Renal cortical epithelial cell (primary cell): Measurements from ENCODE around the gene AUTS2. TPM values are rescaled to one million over a fixed set of nuclear protein-coding genes. Genes with fewer than 3 reads are reported as not detected.
A peak's percentile ranks its signal among the peaks of the same experiment; 100 is the strongest.

Experiments used
- DNase-seq: peaks from one replicate; pipeline ENCODE4 v3.0.0-alpha.2; 2011; ENCODE audit warnings: low read depth
- total RNA-seq: library from RNA; depleted of rRNA; stranded (reverse); fragments of >200 nt; gene quantifications from 2 replicates; pipeline ENCODE4 v1.2.3, GENCODE V29; 2014

The AUTS2 gene
- total RNA-seq, 1 donor from 2014 or later: 3.2 TPM

GRCh38 chr7:69818636-69819332 lies 220.5 kb downstream of the AUTS2 start:
- no peak for DNase-seq

GRCh38 chr7:69819333-69819705 lies 221.0 kb downstream of the AUTS2 start:
- no peak for DNase-seq

- no peak for DNase-seq
Observed at GRCh38 chr7:69820479-69821192, 222.4 kb downstream of the AUTS2 start.

- no peak for DNase-seq
Observed at GRCh38 chr7:69822386-69822785, 224.1 kb downstream of the AUTS2 start.

- DNase-seq: no peak
Observed at GRCh38 chr7:69823151-69823744, 225.0 kb downstream of the AUTS2 start.

GRCh38 chr7:69825113-69825972 lies 227.1 kb downstream of the AUTS2 start:
- DNase-seq: no peak

GRCh38 chr7:69826283-69826682 lies 228.0 kb downstream of the AUTS2 start:
- no peak for DNase-seq

GRCh38 chr7:69827140-69827539 lies 228.9 kb downstream of the AUTS2 start:
- no peak for DNase-seq

- DNase-seq: no peak
Observed at GRCh38 chr7:69827558-69827957, 229.3 kb downstream of the AUTS2 start.

GRCh38 chr7:69832356-69832755 lies 234.1 kb downstream of the AUTS2 start:
- DNase-seq: peak; percentile 21

- DNase-seq: no peak
Observed at GRCh38 chr7:69833964-69834363, 235.7 kb downstream of the AUTS2 start.

GRCh38 chr7:69836702-69837101 lies 238.4 kb downstream of the AUTS2 start:
- no peak for DNase-seq

GRCh38 chr7:69837387-69838068 lies 239.3 kb downstream of the AUTS2 start:
- DNase-seq: no peak

- DNase-seq: no peak
Observed at GRCh38 chr7:69839782-69840181, 241.5 kb downstream of the AUTS2 start.

GRCh38 chr7:69840248-69840647 lies 242.0 kb downstream of the AUTS2 start:
- DNase-seq: no peak

- DNase-seq: no peak
Observed at GRCh38 chr7:69843653-69844052, 245.4 kb downstream of the AUTS2 start.

GRCh38 chr7:69844264-69844868 lies 246.1 kb downstream of the AUTS2 start:
- DNase-seq: no peak

- no peak for DNase-seq
Observed at GRCh38 chr7:69845721-69846495, 247.6 kb downstream of the AUTS2 start.

GRCh38 chr7:69847921-69848612 lies 249.8 kb downstream of the AUTS2 start:
- no peak for DNase-seq

- DNase-seq: no peak
Observed at GRCh38 chr7:69849268-69849667, 251.0 kb downstream of the AUTS2 start.
